ENCODE data around the gene CUL1.

CUL1 gene

GRCh38 chr7:148809856-148810255 is 111.2 kb downstream of the CUL1 start:
- DNase-seq: no peak

DNA sequence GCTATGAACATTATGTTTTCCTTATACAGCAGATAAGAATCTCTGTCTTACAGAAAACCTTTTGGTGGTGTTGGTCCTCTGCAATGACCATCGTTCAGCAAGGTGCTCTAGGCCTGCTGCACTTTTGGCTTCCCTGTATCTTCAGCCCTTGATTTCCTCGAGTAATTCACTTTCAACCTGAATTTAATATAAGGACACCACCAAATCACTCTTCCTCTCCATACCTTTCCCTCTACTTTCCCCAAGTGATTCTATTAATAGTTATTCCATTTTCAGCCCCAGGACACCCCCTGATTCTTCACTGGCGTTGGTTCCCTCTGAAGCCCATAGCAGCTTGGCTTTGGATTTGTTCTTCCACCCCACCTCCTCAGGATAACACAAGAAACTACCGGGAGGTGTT is 113.2 kb downstream of the CUL1 start:
- no peak for DNase-seq

DNA sequence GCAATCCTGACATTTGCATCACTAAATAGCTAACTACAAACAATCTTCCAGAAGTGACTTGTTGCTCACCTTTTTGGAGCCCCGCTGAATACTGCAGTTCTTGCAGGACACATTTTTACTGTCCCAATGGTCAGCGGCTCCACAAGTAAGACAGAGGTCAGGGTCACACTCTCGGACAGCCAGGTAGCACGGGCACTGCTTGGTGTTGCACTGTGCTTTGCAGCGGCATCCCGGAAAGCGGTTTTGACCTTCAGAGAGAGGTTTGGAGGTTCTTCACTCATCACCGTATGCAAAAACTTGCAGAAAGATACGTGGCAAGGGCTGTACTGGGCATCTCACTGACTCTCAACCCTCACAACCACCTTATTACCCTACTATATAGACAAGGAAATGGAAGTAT is 115.2 kb downstream of the CUL1 start:
- DNase-seq: no peak

GRCh38 chr7:148814922-148815559 is 116.3 kb downstream of the CUL1 start:
- DNase-seq: no peak

DNA sequence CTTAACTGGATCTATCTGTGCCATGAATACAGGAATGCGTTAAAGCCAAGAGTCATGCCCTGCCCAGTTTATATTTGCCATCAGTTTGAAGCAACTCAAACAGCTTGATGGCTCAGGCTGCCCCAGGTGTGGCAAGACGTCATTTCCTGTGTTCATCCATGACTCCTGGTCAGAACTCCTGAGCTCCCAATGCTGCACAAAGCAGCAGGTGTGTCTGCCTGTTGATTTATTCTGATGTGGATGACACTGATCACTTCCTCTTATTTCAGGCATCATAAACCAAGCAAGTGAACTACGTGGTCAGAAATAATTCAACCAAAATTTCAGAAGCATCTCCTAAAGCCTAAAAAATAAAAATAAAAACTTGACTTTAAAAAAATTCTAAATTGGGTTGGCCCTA is 116.9 kb downstream of the CUL1 start:
- DNase-seq: no peak

DNA sequence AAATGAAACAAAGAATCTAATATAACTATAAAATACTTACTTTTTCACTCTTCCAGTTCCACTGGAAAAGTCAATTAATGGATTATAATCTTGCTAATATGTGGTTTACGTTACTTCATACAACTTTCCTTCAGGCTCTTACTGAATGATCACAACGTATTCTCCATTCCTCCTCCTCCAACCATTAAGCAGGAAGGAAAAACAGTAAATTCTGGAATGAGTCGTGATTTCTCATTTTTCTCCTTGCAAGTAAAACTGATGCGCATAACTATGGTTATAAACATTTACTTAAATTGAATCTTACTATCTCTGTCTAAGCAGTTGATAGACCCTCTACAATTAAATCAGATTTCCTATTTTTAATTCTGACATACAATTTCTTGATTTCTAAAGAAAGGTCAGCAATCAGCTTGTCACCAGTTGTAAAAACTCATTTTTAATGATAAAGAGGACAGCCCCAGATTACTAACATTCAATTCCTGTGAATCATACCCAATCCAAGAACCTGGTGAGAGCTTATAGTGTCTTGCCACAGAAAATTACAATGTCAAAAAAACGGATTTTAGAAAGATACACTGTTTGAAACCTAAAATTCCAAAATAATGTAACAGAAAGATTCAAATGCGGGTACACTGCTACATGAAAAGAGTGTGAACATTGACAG is 121.1 kb downstream of the CUL1 start:
- no peak for DNase-seq

DNA sequence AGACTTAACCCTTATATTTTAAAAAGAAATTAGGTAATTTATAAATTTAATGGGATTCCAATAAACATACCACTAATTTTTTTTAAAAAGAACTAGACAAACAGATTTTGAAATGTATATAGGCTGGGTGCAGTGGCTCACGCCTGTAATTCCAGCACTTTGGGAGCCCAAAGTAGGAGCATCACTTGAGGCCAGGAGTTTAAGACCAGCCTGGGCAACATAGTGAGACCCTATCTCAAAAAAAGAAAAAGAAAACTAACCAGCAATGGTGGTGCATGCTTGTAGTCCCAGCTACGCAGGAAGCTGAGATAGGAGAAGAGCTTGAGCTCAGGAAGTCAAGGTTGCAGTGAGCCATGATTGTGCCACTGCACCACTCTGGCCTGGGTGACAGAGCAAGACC is 122.7 kb downstream of the CUL1 start:
- no peak for DNase-seq

GRCh38 chr7:148824864-148825263 is 126.2 kb downstream of the CUL1 start:
- no peak for DNase-seq

DNA sequence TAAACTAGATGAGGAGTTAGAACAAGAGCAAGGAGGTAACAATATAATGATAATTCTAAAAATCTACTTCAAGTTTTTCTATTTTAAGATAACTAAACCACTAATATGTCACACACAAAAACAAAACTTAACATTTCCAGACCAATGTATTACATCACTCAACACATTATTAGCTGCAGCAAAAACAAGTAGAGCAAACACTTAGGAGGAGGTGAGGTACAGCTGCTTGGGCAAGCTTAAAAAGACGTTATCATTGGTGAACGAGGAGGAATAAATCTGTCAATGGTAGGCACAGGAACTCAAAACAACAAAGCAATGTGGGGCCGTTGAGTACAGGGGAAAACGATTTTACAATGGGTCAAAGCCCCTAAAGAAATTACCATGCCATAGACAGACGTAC is 126.6 kb downstream of the CUL1 start:
- no peak for DNase-seq

DNA sequence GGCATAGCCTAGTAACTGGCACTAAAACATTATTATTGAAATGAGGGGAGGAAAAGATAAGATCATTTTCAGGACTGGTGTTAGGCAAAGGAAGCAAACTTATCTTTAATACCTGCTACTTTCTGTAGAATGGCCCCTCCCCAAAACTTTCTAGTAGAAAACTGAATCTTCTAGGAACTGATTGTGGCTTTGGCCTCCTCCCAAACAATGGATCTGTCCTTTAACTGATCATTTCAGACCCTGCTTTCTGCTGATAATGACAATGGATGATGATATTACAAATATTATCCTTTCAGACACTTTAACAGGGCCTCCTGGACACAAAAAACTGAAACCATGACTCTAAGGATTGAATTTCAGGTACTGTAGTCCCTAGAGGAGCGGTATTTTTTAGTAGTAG is 130.3 kb downstream of the CUL1 start:
- no peak for DNase-seq

- no peak for DNase-seq
Measured at GRCh38 chr7:148830897-148831692, 132.4 kb downstream of the CUL1 start.

- DNase-seq: no peak
Measured at GRCh38 chr7:148831782-148832181, 133.1 kb downstream of the CUL1 start.

DNA sequence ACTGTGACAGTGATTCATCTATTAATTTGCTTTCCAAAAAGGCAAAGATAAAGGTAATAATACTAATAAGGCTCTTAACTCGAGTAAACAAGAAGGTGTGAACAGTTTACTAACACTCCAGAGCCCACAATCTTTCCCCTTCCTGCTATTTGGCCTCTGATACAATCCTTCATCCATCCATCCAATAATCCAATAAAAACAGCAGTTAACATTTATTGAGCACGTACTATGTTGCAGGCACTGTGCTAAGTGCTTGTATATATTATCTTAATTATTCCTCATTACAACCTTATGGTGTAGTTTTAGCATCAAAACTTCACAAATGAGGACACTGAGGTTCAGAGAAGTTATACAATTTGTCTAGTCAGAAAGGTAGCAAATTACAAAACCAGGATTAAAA is 135.9 kb downstream of the CUL1 start:
- no peak for DNase-seq

DNA sequence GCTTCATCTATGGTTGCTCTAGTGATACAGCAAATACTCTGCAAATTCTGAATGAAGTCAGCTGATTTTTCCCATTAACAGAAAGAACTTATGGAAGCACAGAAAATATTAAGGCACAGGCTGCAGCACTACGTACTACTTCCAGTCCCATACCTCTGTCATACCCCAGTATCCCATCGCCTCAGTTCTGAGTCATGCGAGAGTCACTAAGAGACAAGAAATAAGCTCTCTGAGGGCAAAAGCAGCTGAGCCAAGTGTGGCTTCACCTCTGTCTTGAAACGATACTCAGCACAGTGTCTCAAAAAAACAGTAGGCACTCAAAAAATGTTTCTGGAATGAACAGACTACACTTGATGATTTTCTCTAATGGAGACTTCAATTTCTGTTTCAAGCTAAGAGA is 137.2 kb downstream of the CUL1 start:
- no peak for DNase-seq

DNA sequence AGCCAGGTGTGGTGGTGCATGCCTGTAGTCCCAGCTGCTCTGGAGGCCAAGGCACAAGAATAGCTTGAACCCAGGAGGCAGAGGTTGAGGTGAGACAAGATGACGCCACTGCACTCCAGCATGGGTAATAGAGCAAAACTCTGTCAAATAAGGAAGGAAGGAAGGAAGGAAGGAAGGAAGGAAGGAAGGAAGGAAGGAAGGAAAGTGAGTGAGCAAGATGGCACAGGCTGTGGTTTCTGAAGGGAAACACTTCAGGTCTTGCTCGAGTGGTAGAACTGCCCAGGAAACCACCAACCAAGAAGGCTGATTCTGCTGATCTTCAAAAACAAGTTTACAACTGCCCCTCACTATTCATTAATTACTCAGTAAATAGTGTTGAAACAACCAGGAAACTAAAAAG is 140.2 kb downstream of the CUL1 start:
- DNase-seq: no peak

GRCh38 chr7:148847815-148848734 is 149.4 kb downstream of the CUL1 start:
- no peak for DNase-seq

- DNase-seq: no peak
Measured at GRCh38 chr7:148849393-148850098, 150.8 kb downstream of the CUL1 start.

DNA sequence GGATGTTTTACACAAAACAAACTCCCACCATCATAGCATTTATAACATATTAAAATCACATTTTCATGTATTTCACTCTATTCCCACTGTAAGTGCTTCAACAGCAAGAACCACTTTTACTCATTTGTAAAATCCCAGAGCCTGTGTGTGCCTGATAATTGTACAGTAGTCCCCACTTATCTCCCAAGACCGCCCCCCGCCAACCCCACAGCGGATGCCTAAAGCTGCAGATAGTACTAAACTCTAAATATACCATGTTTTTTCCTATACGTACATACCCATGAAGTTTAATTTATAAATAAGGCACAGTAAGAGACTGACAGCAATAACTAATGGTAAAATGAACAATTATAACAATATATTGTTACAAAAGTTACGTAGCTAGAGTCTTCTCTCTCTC is 151.9 kb downstream of the CUL1 start:
- DNase-seq: no peak

Data from effector CD4-positive, alpha-beta T cell (primary cell).